ENCODE data around the gene MAGEB6B.
"Not testable (repeated sequence)": the region's sequence is repeated elsewhere in the genome, so short reads cannot be mapped to it uniquely, and the experiment has no call there.

MAGEB6B gene, protein sequence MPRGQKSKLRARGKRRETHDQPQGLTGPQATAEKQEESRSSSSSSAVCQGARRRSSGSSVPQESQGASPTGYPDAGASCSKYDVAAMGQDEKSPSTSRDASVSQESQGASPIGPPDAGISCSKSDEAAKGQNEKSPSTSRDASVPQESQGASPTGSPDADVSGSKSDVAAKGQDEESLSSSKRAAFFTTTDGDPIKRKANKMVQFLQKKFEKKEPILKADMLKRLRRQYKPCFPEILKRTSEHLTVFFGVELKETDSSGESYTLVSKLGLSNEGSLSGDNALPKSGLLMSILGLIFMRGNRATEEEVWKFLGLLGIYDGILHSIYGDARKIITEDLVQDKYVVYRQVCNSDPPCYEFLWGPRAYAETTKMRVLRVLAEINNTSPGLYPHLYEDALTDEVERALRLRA

DNA sequence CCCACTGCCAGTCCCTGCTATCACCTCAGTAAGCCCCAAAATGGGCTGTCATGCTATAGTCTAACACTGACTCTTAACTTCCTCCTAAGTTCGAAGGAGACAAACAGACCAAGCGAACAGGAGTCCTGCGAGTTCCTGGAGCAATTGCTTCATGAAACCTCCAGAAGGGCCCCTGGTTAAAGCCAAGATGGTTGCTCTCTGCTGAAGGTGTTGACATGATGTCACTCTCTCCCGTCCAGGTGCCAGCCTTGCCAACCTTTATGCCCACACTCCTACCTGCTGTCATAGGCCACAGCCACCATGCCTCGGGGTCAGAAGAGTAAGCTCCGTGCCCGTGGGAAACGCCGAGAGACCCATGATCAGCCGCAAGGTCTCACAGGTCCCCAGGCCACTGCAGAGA lies at the start of gene MAGEB6B:
MAGEB6B (plus strand) TSS at position 301 of the 400 bp plus-strand sequence; CDS start at position 301, 0 bp downstream.
- no peak for DNase-seq (ENCODE audit: low read depth in 1 of 2, low spot score in 1 of 2)

DNA sequence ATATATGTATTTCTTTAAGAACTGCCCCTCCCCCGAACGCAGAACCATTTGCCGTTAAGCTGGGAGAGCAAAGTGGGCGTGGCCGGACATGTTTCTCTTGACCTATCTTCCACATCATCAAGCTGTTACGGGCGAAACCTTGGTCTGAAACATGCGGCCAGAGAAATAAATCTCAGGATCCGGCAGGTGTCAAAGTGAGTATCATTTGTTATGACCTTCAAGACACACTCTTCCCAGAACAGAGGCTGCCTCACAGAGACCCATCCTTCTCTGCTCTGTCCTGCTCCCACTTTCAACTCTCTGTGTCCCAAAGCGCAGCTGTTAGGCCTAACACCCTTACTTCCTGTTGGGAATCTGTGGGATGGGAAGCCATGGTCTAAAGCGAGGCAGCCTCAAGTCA lies 22.1 kb upstream of the MAGEB6B start, which contains the start of gene MAGEB18:
MAGEB18 (plus strand) TSS at position 70 of the 400 bp plus-strand sequence. CDS start 643 bp downstream, outside the sequence.
- no peak for DNase-seq (ENCODE audit: low read depth in 1 of 2, low spot score in 1 of 2)

DNA sequence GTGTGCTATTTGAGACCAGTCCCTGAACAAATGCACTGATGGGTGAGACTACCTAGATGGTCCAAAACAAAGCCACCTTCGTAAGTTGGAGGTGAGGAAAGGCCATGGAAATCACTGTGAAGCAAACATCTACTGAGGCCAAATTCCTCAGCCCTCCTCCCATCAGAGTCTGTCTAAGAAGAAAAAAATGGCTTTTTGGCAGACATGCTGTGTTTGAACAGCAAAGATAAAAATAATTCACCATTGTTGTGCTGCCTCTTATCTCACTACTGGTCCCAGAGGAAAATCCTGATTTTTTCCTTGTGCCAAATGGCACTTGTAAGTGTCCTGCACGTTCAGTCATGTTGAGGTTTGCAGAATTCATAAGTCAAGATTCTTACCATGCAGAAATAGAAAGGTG lies 14.4 kb upstream of the MAGEB6B start:
- DNase-seq (ENCODE audit: low read depth in 1 of 2, low spot score in 1 of 2), result no peak

DNA sequence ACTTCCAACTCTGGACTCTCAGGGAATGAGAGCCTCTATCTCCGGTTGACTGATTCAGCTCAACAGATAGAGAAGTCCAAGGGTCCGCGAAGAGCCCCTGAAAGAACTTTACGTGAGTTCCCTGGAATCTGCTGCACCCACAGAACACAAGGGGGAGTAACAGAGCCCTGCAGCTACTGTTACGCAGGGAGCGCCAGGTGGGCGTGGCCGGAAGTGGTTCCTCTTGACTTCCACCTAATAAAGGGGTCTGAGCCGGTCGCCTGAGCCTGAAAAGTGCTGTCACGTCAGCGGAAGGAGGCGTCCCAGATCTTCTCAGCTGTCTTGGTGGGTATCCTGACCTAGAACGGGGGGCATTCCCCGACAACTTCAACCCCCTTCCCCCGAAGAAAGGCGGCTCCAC lies 31.8 kb downstream of the MAGEB6B start, which contains the start of gene MAGEB6:
MAGEB6 (plus strand) TSS at position 237 of the 400 bp plus-strand sequence. CDS start 1,407 bp downstream, outside the sequence.
- no peak for DNase-seq (ENCODE audit: low read depth in 1 of 2, low spot score in 1 of 2)

DNA sequence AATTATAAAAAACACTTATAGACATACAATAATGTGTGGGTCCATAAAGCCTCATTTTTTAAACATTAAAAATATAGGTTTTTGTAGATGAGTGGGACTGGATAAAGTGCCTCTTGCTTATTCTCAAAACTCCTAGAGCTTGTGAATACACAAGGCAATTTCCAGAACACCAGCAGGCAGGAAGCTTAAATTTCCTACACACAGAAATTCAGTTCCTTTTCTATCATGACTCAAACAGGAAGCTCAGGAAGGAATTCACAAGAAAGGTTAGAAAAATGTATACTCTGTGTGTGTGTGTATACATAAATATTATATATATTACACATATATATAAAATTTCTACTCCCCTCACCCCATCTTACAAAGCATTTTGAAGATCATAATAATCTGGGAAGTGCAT lies 43.2 kb downstream of the MAGEB6B start:
- no peak for DNase-seq (ENCODE audit: low read depth in 1 of 2, low spot score in 1 of 2)

DNA sequence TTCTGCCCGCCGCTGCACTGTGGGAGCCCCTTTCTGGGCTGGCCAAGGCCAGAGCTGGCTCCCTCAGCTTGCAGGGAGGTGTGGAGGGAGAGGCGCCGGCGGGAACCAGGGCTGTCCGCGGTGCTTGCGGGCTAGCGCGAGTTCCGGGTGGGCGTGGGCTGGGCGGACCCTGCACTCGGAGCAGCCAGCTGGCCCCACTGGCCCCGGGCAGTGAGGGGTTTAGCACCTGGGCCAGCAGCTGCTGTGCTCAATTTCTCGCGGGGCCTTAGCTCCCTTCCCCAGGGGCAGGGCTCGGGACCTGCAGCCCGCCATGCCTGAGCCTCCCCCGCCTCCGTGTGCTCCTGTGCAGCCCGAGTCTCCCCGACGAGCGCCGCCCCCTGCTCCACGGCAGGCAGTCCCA lies 44.3 kb downstream of the MAGEB6B start:
- not testable (repeated sequence) for DNase-seq (ENCODE audit: low read depth in 1 of 2, low spot score in 1 of 2)

DNA sequence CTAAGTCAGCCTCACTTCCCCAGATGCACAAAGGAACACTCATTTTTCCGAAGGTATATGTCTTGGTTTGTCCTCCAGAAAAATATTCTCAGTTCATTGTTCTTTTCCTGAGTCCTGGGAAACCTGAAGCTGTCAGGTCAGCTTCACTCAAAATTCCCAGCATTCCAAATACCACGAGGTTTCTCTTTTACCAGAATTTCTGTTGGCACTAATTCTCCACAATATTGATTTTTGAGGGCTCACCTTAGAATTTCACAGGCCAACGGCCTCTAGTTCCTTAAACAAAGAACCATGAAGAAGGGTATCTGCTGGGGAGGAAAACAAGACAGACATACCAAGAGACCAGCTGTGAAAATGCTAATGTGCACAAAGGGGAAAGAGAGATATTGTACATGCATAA lies 47.6 kb downstream of the MAGEB6B start:
- DNase-seq (ENCODE audit: low read depth in 1 of 2, low spot score in 1 of 2), result no peak

Data from activated CD4-positive, alpha-beta T cell treated with anti-CD3 and anti-CD28 coated beads, Interleukin-2, amount 50 U/mL, for 24 hours (primary cell).